Neuronal stem cell (in vitro differentiated cells): ENCODE results near the gene MAG.
A peak's percentile ranks its signal among the peaks of the same experiment; 100 is the strongest.
"Not testable (repeated sequence)": the region's sequence is repeated elsewhere in the genome, so short reads cannot be mapped to it uniquely, and the experiment has no call there.

Experiments
- DNase-seq: peaks from one replicate; pipeline ENCODE4 v3.0.0-alpha.2; 2013; ENCODE audit warnings: low spot score
- H2AFZ ChIP-seq: one replicate; pipeline ENCODE4 v1.6.1; 2013; ENCODE audit warnings: mild to moderate bottlenecking, low read length, inconsistent platforms
- H2AK5ac ChIP-seq: 2 replicates; pipeline ENCODE4 v1.6.1; 2013; ENCODE audit warnings: low read depth, mild to moderate bottlenecking, inconsistent platforms, low read length, moderate library complexity, mixed read lengths
- H2BK120ac ChIP-seq: 2 replicates; pipeline ENCODE4 v1.6.1; 2013; ENCODE audit warnings: low read depth, mild to moderate bottlenecking, inconsistent platforms, low read length, moderate library complexity, mixed read lengths
- H2BK12ac ChIP-seq: one replicate; pipeline ENCODE4 v1.6.1; 2013; ENCODE audit warnings: low read length, inconsistent platforms
- H2BK15ac ChIP-seq: 2 replicates; pipeline ENCODE4 v1.6.1; 2013; ENCODE audit warnings: mild to moderate bottlenecking, low read length, inconsistent platforms, mixed read lengths
- H2BK5ac ChIP-seq: one replicate; pipeline ENCODE4 v1.6.1; 2013; ENCODE audit warnings: inconsistent platforms, mild to moderate bottlenecking, low read length, moderate library complexity
- H3K14ac ChIP-seq: one replicate; pipeline ENCODE4 v1.6.1; 2013; ENCODE audit warnings: low read length, inconsistent platforms
- H3K18ac ChIP-seq: 2 replicates; pipeline ENCODE4 v1.6.1; 2013; ENCODE audit warnings: low read length, inconsistent platforms
- H3K23ac ChIP-seq: 2 replicates; pipeline ENCODE4 v1.6.1; 2013; ENCODE audit warnings: low read depth, mild to moderate bottlenecking, mixed read lengths, low read length, inconsistent platforms; ENCODE audit not compliant: poor library complexity
- H3K27ac ChIP-seq: replicated peaks from 3 replicates; pipeline ENCODE4 v1.5.1; 2013; ENCODE audit warnings: low read length, inconsistent platforms
- H3K27me3 ChIP-seq, 3 experiments: 2 replicates each; pipeline ENCODE4 v1.6.1; 2013; ENCODE audit warnings: low read length in 3 of 3, mild to moderate bottlenecking in 2 of 3, inconsistent platforms in 1 of 3, low read depth in 1 of 3, mixed read lengths in 1 of 3, moderate library complexity in 1 of 3; ENCODE audit not compliant: control insufficient read depth in 3 of 3, insufficient read depth in 3 of 3
- H3K36me3 ChIP-seq, 2 donors: replicated peaks in 1 of 2; 2 replicates each; pipeline ENCODE4 v1.6.1; 2013; ENCODE audit warnings: low read length in 2 of 2; ENCODE audit not compliant: control insufficient read depth in 2 of 2, insufficient read depth in 2 of 2
- H3K4ac ChIP-seq: 2 replicates; pipeline ENCODE4 v1.6.1; 2013; ENCODE audit warnings: inconsistent platforms, mild to moderate bottlenecking, low read length, moderate library complexity
- H3K4me1 ChIP-seq, 2 donors: 1 replicate in 1 of 2; 2 replicates in 1 of 2; pipeline ENCODE4 v1.6.1; 2013; ENCODE audit warnings: low read length in 2 of 2, low read depth in 1 of 2; ENCODE audit not compliant: control insufficient read depth in 2 of 2, insufficient read depth in 1 of 2
- H3K4me2 ChIP-seq: one replicate; pipeline ENCODE4 v1.6.1; 2013; ENCODE audit warnings: mild to moderate bottlenecking, low read length, inconsistent platforms; ENCODE audit not compliant: insufficient read depth, poor library complexity, severe bottlenecking
- H3K4me3 ChIP-seq, 2 donors: 2 replicates each; pipeline ENCODE4 v1.5.1; 2013; ENCODE audit warnings: low read length in 2 of 2, mild to moderate bottlenecking in 2 of 2, inconsistent platforms in 1 of 2, moderate library complexity in 1 of 2
- H3K79me1 ChIP-seq: one replicate; pipeline ENCODE4 v1.6.1; 2013; ENCODE audit warnings: low read depth, mild to moderate bottlenecking, inconsistent platforms, low read length, moderate library complexity
- H3K9ac ChIP-seq: one replicate; pipeline ENCODE4 v1.6.1; 2013; ENCODE audit warnings: mild to moderate bottlenecking, low read depth, low read length, inconsistent platforms; ENCODE audit not compliant: poor library complexity
- H3K9me3 ChIP-seq, 2 donors: replicated peaks in 1 of 2; 2 replicates each; pipeline versions ENCODE3 to v1.6.1; 2013; ENCODE audit warnings: low read length in 2 of 2, mild to moderate bottlenecking in 2 of 2, inconsistent platforms in 1 of 2, low read depth in 1 of 2, mixed read lengths in 1 of 2, moderate library complexity in 1 of 2; ENCODE audit not compliant: control insufficient read depth in 2 of 2, insufficient read depth in 1 of 2
- H4K8ac ChIP-seq: one replicate; pipeline ENCODE4 v1.6.1; 2013; ENCODE audit warnings: low read depth, mild to moderate bottlenecking, inconsistent platforms, low read length, moderate library complexity
- H4K91ac ChIP-seq: one replicate; pipeline ENCODE4 v1.6.1; 2013; ENCODE audit warnings: low read length, low read depth, mild to moderate bottlenecking, inconsistent platforms; ENCODE audit not compliant: poor library complexity
- WGBS, 2 donors: extraction: QIAGEN DNeasy Blood & Tissue Kit; methylation state at CpG; one replicate each; pipeline ENCODE4 v1.1.7; 2013; ENCODE audit warnings: missing lambda C conversion rate in 2 of 2, mixed read lengths in 1 of 2; ENCODE audit not compliant: insufficient read length in 2 of 2, insufficient replicate concordance in 1 of 2; ENCODE audit errors: extremely low coverage in 2 of 2; 5-methylcytosine and 5-hydroxymethylcytosine counted together

MAG gene

GRCh38 chr19:35284153-35285094 lies 7.5 kb upstream of the MAG start:
- Histone ChIP-seq H2BK120ac (no peak overlapping the region), H2BK5ac (no peak overlapping the region), H3K79me1 (no peaks in the 10 kb centered on the region), H3K27me3 (peaks cover 0 to 10% (median 2%) of the 10 kb centered on the region in 3 experiments), H2BK12ac (no peak overlapping the region), H3K14ac (no peak overlapping the region), H4K8ac (no peak overlapping the region), H3K4me3 (no peak overlapping the region), H2AK5ac (peak overlapping the region; percentile 51), H3K4me2 (peak overlapping the region; percentile 3), H2BK15ac (peak overlapping the region; percentile 45), H3K23ac (peak overlapping the region; percentile 44), H2AFZ (peak overlapping the region; percentile 53), H3K9me3 (peaks cover 0 to 3% of the 10 kb centered on the region in 2 donors), H3K9ac (no peak overlapping the region), H3K18ac (peak overlapping the region; percentile 27), H3K36me3 (peaks cover under 1 to 3% of the 10 kb centered on the region in 2 donors), H3K4ac (no peak overlapping the region), H4K91ac (peak overlapping the region; percentile 88), H3K4me1 (peaks cover 0 to 8% of the 10 kb centered on the region in 2 donors), H3K27ac (no peak overlapping the region)
- no peak for DNase-seq
- no CpG with 5 or more reads among the region's 17 CpGs for WGBS, 2 donors

- Histone ChIP-seq H2AFZ (peak overlapping the region; percentile 53), H3K9ac (no peak overlapping the region), H4K91ac (no peak overlapping the region), H3K4me2 (peak overlapping the region; percentile 3), H4K8ac (no peak overlapping the region), H2BK120ac (no peak overlapping the region), H3K14ac (no peak overlapping the region), H3K9me3 (peaks cover 0 to 3% of the 10 kb centered on the region in 2 donors), H3K4me3 (no peak overlapping the region), H3K4ac (no peak overlapping the region), H3K79me1 (no peaks in the 10 kb centered on the region), H3K4me1 (peaks cover 0 to 8% of the 10 kb centered on the region in 2 donors), H3K27ac (no peak overlapping the region), H3K36me3 (no peaks in the 10 kb centered on the region), H2BK15ac (no peak overlapping the region), H3K27me3 (peaks cover 0 to 10% (median 2%) of the 10 kb centered on the region in 3 experiments), H2AK5ac (peak overlapping the region; percentile 51), H3K18ac (peak overlapping the region; percentile 27), H2BK5ac (no peak overlapping the region), H3K23ac (peak overlapping the region; percentile 44), H2BK12ac (no peak overlapping the region)
- no CpG with 5 or more reads among the region's 1 CpG for WGBS, 2 donors
- DNase-seq, result no peak
These were observed 6.9 kb upstream of the MAG start for GRCh38 chr19:35285095-35285449.

GRCh38 chr19:35285465-35285864 lies 6.5 kb upstream of the MAG start:
- not testable (repeated sequence) for H2BK120ac ChIP-seq, H3K18ac ChIP-seq, H2BK15ac ChIP-seq, H4K8ac ChIP-seq, H3K4me2 ChIP-seq, H3K4ac ChIP-seq, H3K9ac ChIP-seq, H2AFZ ChIP-seq, H2AK5ac ChIP-seq, H3K36me3 ChIP-seq, H3K9me3 ChIP-seq, H3K79me1 ChIP-seq, DNase-seq, H3K14ac ChIP-seq, H4K91ac ChIP-seq, H3K27ac ChIP-seq, H3K4me3 ChIP-seq, H3K23ac ChIP-seq, H2BK5ac ChIP-seq, H2BK12ac ChIP-seq
- no CpG with 5 or more reads among the region's 3 CpGs for WGBS, 2 donors
- Histone ChIP-seq H3K4me1 (peaks cover 0 to 10% of the 10 kb centered on the region in 2 donors), H3K27me3 (peaks cover 0 to 10% (median 2%) of the 10 kb centered on the region in 3 experiments)

GRCh38 chr19:35286101-35286500 lies 5.9 kb upstream of the MAG start:
- not testable (repeated sequence) for H3K4me3 ChIP-seq, H3K9ac ChIP-seq, H3K14ac ChIP-seq, H2BK15ac ChIP-seq, H3K36me3 ChIP-seq, H3K9me3 ChIP-seq, H4K8ac ChIP-seq, H3K18ac ChIP-seq, H2BK120ac ChIP-seq, H3K4me2 ChIP-seq, H3K23ac ChIP-seq, H3K27ac ChIP-seq, H3K79me1 ChIP-seq, DNase-seq, H2AFZ ChIP-seq, H2BK5ac ChIP-seq, H2BK12ac ChIP-seq, H2AK5ac ChIP-seq, H4K91ac ChIP-seq, H3K4ac ChIP-seq
- peaks cover 0 to 15% of the 10 kb centered on the region in 2 donors for H3K4me1 ChIP-seq
- WGBS, 2 donors, result no CpG with 5 or more reads among the region's 5 CpGs
- H3K27me3 ChIP-seq, result peaks cover 0 to 12% (median 2%) of the 10 kb centered on the region in 3 experiments
